Thoracic aorta (tissue), 2 donors: ENCODE measurements around the gene BLVRA. TPM values are rescaled to one million over a fixed set of nuclear protein-coding genes. Genes with fewer than 3 reads are reported as not detected.
"Not testable (repeated sequence)": the region's sequence is repeated elsewhere in the genome, so short reads cannot be mapped to it uniquely, and the experiment has no call there.

Experiments used
- ATAC-seq: fragments of 150-250 bp; one replicate; pipeline ENCODE4 v1.8.0; 2017; ENCODE audit warnings: low read depth; ENCODE audit not compliant: insufficient number of reproducible peaks, low FRiP score
- DNase-seq: peaks from one replicate; pipeline ENCODE4 v3.0.0-alpha.2; 2020; ENCODE audit warnings: low spot score
- H3K27ac ChIP-seq, 2 donors: fragments of 200-600 bp; sonication (generic); 1 replicate in 1 of 2; 2 replicates in 1 of 2; pipeline ENCODE4 v1.5.1; 2016; ENCODE audit warnings: mild to moderate bottlenecking in 2 of 2, moderate library complexity in 2 of 2
- H3K27me3 ChIP-seq: fragments of 200-600 bp; sonication (generic); replicated peaks from 2 replicates; pipeline ENCODE4 v1.6.0; 2016; ENCODE audit warnings: mild to moderate bottlenecking; ENCODE audit not compliant: insufficient read depth
- H3K36me3 ChIP-seq: fragments of 200-600 bp; sonication (generic); one replicate; pipeline ENCODE4 v1.5.1; 2016
- H3K4me1 ChIP-seq, 2 donors: fragments of 200-600 bp; sonication (generic); 1 replicate in 1 of 2; 2 replicates in 1 of 2; pipeline versions ENCODE4 v1.5.1 to v1.6.0; 2016; ENCODE audit warnings: low read depth in 2 of 2, mild to moderate bottlenecking in 1 of 2; ENCODE audit not compliant: control insufficient read depth in 1 of 2
- H3K4me3 ChIP-seq: fragments of 200-600 bp; sonication (generic); 2 replicates; pipeline ENCODE4 v1.5.1; 2016; ENCODE audit warnings: mild to moderate bottlenecking
- H3K9me3 ChIP-seq: fragments of 200-600 bp; sonication (generic); 2 replicates; pipeline ENCODE4 v1.5.1; 2016
- CTCF ChIP-seq: fragments of 200-600 bp; sonication (generic); IDR thresholded peaks from one replicate; pipeline ENCODE4 v1.5.1; 2019; ENCODE audit warnings: antibody characterized with exemption
- total RNA-seq, 2 donors: library from RNA; depleted of rRNA; stranded (reverse); fragments of >200 nt; gene quantifications; one replicate each; pipeline versions ENCODE4 v1.1.0 to v1.2.3, GENCODE V29; 2016

The BLVRA gene
- total RNA-seq, 2 donors from 2014 or later, result 35.3 to 46.4 TPM

- H3K9me3 ChIP-seq, result no peaks in the 10 kb centered on the region
- no peak overlapping the region for H3K27ac ChIP-seq
- H3K27me3 ChIP-seq, result no peaks in the 10 kb centered on the region
- no peaks in the 10 kb centered on the region for H3K4me1 ChIP-seq
- ATAC-seq (no peak), DNase-seq (no peak)
- TF ChIP-seq CTCF, result no peak
- no peak overlapping the region for H3K4me3 ChIP-seq
- H3K36me3 ChIP-seq, result no peaks in the 10 kb centered on the region
Measured at GRCh38 chr7:43781726-43782607, 23.5 kb downstream of the BLVRA start.

- DNase-seq, result no peak
- ATAC-seq, result no peak
- Histone ChIP-seq H3K36me3 (no peaks in the 10 kb centered on the region), H3K4me1 (no peaks in the 10 kb centered on the region), H3K27me3 (no peaks in the 10 kb centered on the region), H3K27ac (no peak overlapping the region), H3K9me3 (no peaks in the 10 kb centered on the region), H3K4me3 (no peak overlapping the region)
- no peak for TF ChIP-seq CTCF
Measured at GRCh38 chr7:43782768-43783555, 24.5 kb downstream of the BLVRA start.

- no peak for TF ChIP-seq CTCF
- no peaks in the 10 kb centered on the region for H3K27me3 ChIP-seq
- no peak overlapping the region for H3K27ac ChIP-seq
- H3K36me3 ChIP-seq, result peaks cover 6% of the 10 kb centered on the region
- ATAC-seq (no peak), DNase-seq (no peak)
- H3K4me1 ChIP-seq, result no peaks in the 10 kb centered on the region
- no peaks in the 10 kb centered on the region for H3K9me3 ChIP-seq
- no peak overlapping the region for H3K4me3 ChIP-seq
Measured at GRCh38 chr7:43784030-43784584, 25.6 kb downstream of the BLVRA start.

- not testable (repeated sequence) for H3K27me3 ChIP-seq, H3K4me1 ChIP-seq, H3K27ac ChIP-seq, H3K9me3 ChIP-seq, H3K36me3 ChIP-seq, ATAC-seq, DNase-seq, H3K4me3 ChIP-seq
Measured at GRCh38 chr7:43784585-43785087, 26.2 kb downstream of the BLVRA start.

GRCh38 chr7:43785420-43785819 is 26.9 kb downstream of the BLVRA start:
- no peaks in the 10 kb centered on the region for H3K9me3 ChIP-seq
- no peak overlapping the region for H3K4me3 ChIP-seq
- no peak overlapping the region for H3K27ac ChIP-seq
- H3K4me1 ChIP-seq, result no peaks in the 10 kb centered on the region
- ATAC-seq (no peak), DNase-seq (no peak)
- no peaks in the 10 kb centered on the region for H3K27me3 ChIP-seq
- no peak for TF ChIP-seq CTCF
- peaks cover 11% of the 10 kb centered on the region for H3K36me3 ChIP-seq
